Motor neuron (in vitro differentiated cells): ENCODE data around the gene STAMBP. TPM values are rescaled to one million over a fixed set of nuclear protein-coding genes. Genes with fewer than 3 reads are reported as not detected.

Experiments
- ATAC-seq, 8 experiments: fragments of 200-7000 bp; cut with Tn5 transposase; replicated peaks in 6 of 8; 2 replicates each; pipeline ENCODE4 v1.8.0; 2021; ENCODE audit warnings: mild to moderate bottlenecking in 8 of 8, moderate library complexity in 8 of 8
- H3K27ac ChIP-seq, 2 donors: fragments of 250-450 bp; sonication (Bioruptor Pico); 2 replicates each; pipeline ENCODE4 v1.9.0; 2021; ENCODE audit warnings: antibody characterized with exemption in 2 of 2, mild to moderate bottlenecking in 2 of 2, moderate library complexity in 1 of 2
- H3K4me1 ChIP-seq, 2 donors: fragments of 250-450 bp; sonication (Bioruptor Pico); replicated peaks in 1 of 2; 2 replicates each; pipeline ENCODE4 v1.6.1; 2021; ENCODE audit warnings: antibody characterized with exemption in 2 of 2, mild to moderate bottlenecking in 2 of 2, moderate library complexity in 1 of 2
- H3K4me3 ChIP-seq, 5 donors: fragments of 250-450 bp; sonication (Bioruptor Pico); 2 replicates each; pipeline ENCODE4 v1.9.0; 2021; ENCODE audit warnings: antibody characterized with exemption in 5 of 5, mild to moderate bottlenecking in 5 of 5, moderate library complexity in 4 of 5
- WGBS, 10 experiments: fragments of 450-650 bp; shearing (Covaris generic); methylation state at CpG; one replicate each; pipeline ENCODE4 v1.0.0; 2022; 5-methylcytosine and 5-hydroxymethylcytosine counted together
- in situ Hi-C, 9 experiments: fragments of 400-800 bp; cut with MboI; loops; one replicate each; pipeline ENCODE4 v1.15.0; 2021; ENCODE audit warnings: low sequenced_read_pairs in 9 of 9, low pct_unique_long_range_greater_than_20kb in 2 of 9; ENCODE audit not compliant: unreplicated experiment in 9 of 9
- total RNA-seq, 8 experiments: library from RNA; unstranded; fragments of 300-600 nt; gene quantifications; 2 replicates each; pipeline versions ENCODE4 v1.2.3 to v1.2.4, GENCODE V29; 2022

The STAMBP gene
- total RNA-seq, 8 experiments from 2014 or later, result 28.3 to 65.1 (median 37.3) TPM

DNA sequence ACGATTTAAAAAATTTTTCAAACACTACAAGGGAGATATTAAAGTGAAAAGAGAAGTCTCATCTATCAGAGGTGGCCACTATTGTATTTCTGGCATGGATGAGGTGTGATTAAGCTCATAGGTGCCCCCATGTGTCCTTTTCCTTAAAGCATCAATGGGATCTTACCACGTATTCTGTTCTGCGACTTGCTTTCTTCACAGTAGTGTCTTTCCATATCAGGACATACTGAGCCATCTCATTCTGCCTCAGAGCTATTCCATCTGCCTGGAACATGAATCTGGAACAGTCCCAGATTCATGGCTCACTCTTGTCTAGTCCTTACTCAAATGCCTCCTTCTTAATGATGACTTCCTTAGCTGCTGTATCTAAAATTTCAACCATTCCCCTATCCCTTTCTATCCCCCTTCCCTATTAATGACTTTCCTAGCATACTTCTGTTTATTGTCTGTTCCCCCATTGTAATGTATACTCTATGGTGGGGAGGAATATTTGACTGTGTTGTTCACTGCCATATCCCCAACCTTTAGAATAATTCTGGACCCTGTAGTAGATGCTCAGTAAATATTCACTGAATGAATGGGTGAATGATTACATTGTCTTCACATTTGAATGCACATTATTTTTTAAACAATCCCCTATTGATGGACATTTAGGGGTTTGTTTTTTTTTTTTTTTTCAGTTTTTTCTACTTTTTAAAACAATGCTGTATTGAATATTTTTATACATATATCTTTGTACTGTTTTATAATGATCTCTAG, 11.1 kb downstream of the STAMBP start:
- WGBS, 10 experiments, result 33 to 100% (median 83%) methylated on average over 1 to 3 of the region's 3 CpGs; no CpG with 5 or more reads in 1 of the 10 experiments
- no peak overlapping the region for H3K27ac ChIP-seq
- H3K4me3 ChIP-seq, result no peak overlapping the region
- in situ Hi-C loops, result loop anchor here in 6 of 9 experiments (25.0 kb wide), 3 partner anchors 122 to 322 kb away; partner anchors contain the start of gene BOLA3 (in 1 of the 6)
- H3K4me1 ChIP-seq, result no peaks in the 10 kb centered on the region
- ATAC-seq, result no peak

DNA sequence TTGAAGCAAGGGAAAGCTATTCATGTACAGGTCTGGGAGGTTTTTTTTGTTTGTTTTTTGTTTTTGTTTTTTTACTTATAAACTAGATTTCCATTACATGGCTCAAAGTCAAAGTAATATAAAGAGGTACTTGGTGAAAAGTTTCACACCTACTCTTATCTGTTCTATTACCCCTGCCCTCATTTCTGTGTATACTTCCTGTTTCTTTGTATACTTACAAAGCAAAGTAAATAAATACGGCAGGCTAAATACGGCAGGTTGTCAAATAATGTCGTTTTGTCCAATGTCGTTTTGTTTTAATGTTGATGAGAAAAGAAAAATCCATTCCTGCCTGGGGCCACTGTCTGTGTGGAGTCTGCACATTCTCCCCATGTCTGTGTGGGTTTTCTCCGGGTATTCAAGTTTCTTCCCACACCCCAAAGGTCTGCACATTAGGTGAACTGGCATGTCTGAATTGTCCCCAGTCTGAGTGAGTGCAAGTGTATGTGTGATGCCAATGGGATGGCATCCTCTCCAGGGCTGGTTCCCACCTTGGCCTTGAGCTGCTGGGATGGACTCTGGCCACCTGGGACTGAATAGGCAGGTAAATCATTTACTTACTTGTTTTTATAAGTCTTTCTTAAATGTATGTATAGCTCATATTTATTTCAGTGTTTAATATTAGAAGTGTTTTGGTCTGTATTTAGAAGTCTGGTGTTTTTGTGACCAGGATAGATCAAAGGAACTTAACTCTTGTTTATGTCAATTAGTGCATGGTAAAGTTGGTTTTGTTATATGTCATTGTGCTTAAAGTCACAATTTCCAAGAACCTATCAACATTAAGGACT, 13.4 kb downstream of the STAMBP start:
- Histone ChIP-seq H3K4me1 (no peaks in the 10 kb centered on the region), H3K27ac (no peak overlapping the region), H3K4me3 (no peak overlapping the region)
- 80 to 98% (median 91%) methylated on average over 2 to 5 of the region's 5 CpGs for WGBS, 10 experiments
- in situ Hi-C loops, result loop anchor here in 6 of 9 experiments (25.0 kb wide), 3 partner anchors 120 to 320 kb away; partner anchors contain the start of gene BOLA3 (in 1 of the 6)
- peak in 1 of 8 experiments; percentile 14 for ATAC-seq

DNA sequence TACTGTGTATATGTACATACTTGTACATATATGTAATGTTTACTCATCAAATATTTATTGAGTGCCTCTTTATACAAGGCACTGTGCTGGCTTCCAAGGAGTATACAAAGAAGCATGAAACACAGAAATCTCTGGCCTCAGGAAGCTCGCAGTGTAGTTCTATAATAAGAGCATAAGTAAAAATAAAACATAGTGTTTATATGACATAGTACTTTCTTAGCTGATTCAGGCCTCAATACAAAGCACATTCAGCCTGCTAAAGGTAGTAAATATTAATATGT, 13.9 kb downstream of the STAMBP start:
- in situ Hi-C loops, result loop anchor here in 6 of 9 experiments (25.0 kb wide), 3 partner anchors 120 to 320 kb away; partner anchors contain the start of gene BOLA3 (in 1 of the 6)
- ATAC-seq, result peak in 3 of 8 experiments; percentile 30 to 85 (median 59)
- Histone ChIP-seq H3K27ac (no peak overlapping the region), H3K4me3 (no peak overlapping the region), H3K4me1 (no peaks in the 10 kb centered on the region)
- WGBS, 10 experiments, result 83 to 100% (median 100%) methylated on average over 1 of the region's 1 CpG; no CpG with 5 or more reads in 5 of the 10 experiments

DNA sequence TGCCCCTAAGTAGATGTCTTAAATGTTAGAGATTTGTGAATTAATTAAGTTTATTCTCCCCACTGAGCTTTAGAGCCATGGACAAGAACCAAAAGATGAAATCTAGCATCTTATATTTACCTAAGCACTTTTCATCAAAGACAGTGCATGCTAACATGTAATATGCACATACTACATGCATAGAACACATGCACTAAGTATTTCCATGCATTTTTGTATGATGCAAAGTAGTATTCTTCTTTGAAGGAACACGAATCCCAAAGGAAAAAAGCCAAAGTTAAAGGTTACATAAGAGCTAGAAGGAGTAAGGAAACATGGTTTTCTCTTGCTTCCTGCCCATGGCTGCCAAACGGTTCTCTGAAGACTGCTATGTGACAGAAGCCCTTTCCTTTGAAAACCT, 15.3 kb downstream of the STAMBP start:
- WGBS, 10 experiments, result 17 to 100% (median 70%) methylated on average over 1 to 2 of the region's 2 CpGs
- ATAC-seq, result peak in 1 of 8 experiments; percentile 74
- no peaks in the 10 kb centered on the region for H3K4me1 ChIP-seq
- no peak overlapping the region for H3K27ac ChIP-seq
- H3K4me3 ChIP-seq, result no peak overlapping the region
- in situ Hi-C loops, result loop anchor here in 6 of 9 experiments (25.0 kb wide), 3 partner anchors 118 to 318 kb away; partner anchors contain the start of gene BOLA3 (in 1 of the 6)

DNA sequence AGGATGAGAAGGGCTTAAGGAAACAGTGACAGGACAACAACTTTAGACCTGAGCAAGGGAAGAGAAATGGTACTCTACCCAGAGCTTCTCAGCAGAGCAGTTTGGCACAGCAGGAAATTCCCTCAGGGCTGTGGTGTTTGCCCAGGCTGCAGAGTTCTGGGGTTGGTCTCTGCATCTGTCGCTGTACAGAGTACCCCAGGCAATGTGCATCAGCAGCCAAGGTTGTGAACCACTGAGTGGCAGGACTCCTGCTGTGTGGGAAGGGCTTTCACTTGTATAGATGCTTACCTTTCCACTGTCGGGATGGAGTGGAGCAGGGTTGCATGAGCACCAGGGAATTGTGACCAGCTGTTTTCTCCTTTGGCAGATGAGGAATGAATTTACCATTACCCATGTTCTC, 21.2 kb downstream of the STAMBP start:
- no peaks in the 10 kb centered on the region for H3K4me1 ChIP-seq
- ATAC-seq, result no peak
- WGBS, 10 experiments, result 67 to 100% (median 89%) methylated on average over 1 to 2 of the region's 2 CpGs; no CpG with 5 or more reads in 5 of the 10 experiments
- in situ Hi-C loops, result no loop called here
- H3K27ac ChIP-seq, result no peak overlapping the region
- no peak overlapping the region for H3K4me3 ChIP-seq

DNA sequence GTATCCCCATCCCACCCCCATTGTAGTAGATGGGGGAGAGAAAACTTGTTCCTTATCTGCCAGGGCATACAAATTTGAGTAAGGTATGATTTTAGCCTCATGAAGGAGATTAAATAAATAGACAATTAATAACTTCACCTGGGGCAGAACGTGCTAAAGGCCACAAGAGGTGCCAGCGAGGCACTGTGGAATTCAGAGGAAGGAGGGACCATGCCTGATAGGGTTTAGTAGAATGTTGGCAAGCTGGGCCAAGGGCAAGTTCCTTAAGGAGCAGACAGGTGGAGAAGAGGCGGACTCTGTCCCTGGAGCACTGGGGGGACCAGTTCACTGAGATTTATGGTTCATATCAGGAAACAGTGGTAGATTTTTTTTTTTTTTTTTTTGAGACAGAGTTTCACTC, 22.5 kb downstream of the STAMBP start:
- ATAC-seq, result no peak
- in situ Hi-C loops, result no loop called here
- H3K27ac ChIP-seq, result no peak overlapping the region
- WGBS, 10 experiments, result 80 to 100% (median 93%) methylated on average over 1 to 3 of the region's 3 CpGs; no CpG with 5 or more reads in 5 of the 10 experiments
- no peak overlapping the region for H3K4me3 ChIP-seq
- no peaks in the 10 kb centered on the region for H3K4me1 ChIP-seq

DNA sequence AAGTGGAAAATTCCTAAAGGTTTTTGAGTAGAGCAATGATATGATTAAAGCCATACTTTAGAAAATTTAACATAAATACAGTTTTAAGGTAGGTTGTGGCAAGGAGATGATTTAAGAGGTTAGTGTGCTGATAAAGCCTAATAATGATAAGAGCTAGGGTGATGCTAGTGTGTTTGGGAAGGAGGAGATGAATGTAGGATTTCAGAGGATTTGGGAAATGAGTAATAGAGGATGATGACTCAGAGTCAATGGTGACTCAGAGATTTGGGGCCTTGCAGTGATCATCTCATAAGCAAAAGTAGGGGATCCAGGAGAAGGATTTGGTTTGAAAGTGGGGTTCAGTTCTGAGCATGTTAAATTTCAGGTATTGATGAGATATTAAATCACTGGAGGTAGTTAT, 23.3 kb downstream of the STAMBP start:
- peak in 3 of 8 experiments; percentile 34 to 85 (median 67) for ATAC-seq
- no peak overlapping the region for H3K27ac ChIP-seq
- no peak overlapping the region for H3K4me3 ChIP-seq
- H3K4me1 ChIP-seq, result no peaks in the 10 kb centered on the region
- in situ Hi-C loops, result no loop called here

DNA sequence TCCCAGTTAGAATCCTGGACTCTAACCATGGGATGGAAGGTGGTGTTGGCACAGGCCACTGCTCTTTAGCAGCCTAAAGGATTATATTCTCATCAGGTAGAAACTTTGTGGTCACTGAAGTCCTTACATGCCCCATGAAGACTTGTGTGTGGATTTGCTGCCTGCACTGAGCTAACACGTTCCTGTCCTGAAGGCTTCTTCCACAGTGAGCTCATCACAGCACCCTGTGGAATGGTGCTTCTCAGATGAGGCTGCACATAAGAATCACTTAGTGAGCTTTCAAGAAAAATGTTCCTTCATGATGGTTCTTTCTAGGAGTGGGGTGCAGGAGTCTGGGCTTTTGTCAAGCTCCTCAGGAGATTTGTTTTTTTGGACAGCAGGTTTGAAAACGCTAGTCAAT, 26.8 kb downstream of the STAMBP start:
- Histone ChIP-seq H3K27ac (no peak overlapping the region), H3K4me1 (no peaks in the 10 kb centered on the region), H3K4me3 (no peak overlapping the region)
- in situ Hi-C loops, result no loop called here
- WGBS, 10 experiments, result 60 to 100% (median 100%) methylated on average over 1 to 2 of the region's 2 CpGs; no CpG with 5 or more reads in 3 of the 10 experiments
- no peak for ATAC-seq

DNA sequence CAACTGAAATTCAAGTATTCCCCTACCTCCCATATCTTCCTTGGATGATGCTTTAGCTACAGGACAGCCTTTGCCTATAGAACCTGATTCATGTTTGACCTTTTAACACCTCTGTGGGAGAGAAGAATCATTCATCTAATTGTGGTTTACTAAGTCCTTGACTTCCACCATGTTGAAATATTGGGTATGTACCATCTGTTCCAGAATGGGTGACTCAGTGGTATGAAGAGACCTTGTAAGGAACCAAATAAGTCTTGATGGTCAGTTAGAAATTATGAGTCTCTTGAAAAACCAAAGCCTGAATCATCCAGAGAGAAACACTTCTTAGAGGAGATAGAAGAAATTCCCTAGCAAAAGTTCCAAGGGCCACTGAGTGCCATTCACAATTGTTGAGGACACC, 27.5 kb downstream of the STAMBP start:
- H3K27ac ChIP-seq, result no peak overlapping the region
- no peak overlapping the region for H3K4me3 ChIP-seq
- in situ Hi-C loops, result no loop called here
- ATAC-seq, result no peak
- H3K4me1 ChIP-seq, result no peaks in the 10 kb centered on the region

DNA sequence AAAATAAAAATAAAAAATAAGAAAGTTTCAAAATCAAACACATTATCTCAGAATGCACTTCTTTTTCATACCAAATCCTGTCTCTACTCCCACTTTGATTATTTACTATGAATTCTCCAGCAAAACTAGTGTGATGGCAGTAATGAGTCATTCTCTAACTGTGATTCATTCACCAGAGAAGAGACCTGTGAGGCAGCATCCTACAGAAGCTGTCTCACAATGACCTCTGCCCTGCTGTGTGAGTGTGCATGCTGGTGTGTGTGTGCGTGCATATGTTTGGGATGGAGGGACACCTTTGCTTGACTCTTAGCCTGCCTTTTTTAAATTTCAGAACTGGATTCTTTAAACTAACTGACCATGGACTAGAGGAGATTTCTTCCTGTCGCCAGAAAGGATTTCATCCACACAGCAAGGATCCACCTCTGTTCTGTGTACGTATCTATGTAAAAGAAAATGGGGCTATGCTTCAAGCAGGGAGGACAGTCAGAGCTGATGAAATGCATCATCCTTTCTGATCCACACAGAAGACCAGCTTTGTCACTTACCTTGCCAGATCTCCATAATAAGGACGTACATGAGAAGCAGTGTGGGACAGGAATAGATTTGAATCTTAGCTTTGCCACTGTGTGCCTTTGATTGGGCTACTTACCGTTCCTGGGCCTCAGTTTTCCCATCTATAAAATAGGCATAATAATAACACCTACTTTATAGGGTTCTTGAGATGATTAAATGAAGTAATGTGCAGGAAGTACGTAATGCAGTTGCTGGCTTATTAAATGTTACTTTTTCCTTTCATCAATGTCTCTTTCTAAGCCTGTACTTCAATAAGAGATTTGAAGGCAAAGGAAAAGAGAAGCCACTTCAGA, 31.2 kb downstream of the STAMBP start:
- H3K4me3 ChIP-seq, result no peak overlapping the region
- peak in 5 of 8 experiments; percentile 36 to 81 (median 68) for ATAC-seq
- H3K27ac ChIP-seq, result no peak overlapping the region
- H3K4me1 ChIP-seq, result no peaks in the 10 kb centered on the region
- WGBS, 10 experiments, result 64 to 100% (median 92%) methylated on average over 1 to 5 of the region's 6 CpGs; no CpG with 5 or more reads in 2 of the 10 experiments
- in situ Hi-C loops, result no loop called here

DNA sequence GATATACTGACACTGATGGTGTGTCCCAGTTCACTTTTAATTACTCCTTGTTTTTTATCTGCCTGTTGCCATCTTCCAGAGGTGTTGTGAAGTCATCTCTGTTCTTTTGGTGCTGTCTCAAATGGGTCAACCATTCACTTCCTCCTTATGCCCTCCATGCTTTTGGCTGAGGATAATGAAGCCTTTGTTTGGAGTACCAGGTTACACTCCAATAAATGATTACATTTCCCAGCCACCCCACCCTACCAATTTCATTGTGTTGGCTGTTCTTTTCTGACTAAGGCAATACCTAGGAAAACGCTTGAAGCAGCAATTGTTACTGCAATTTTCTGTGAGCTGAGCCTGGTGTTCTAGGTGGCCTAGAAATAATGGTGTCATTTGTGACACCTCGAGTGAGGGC, 34.2 kb downstream of the STAMBP start:
- H3K4me1 ChIP-seq, result no peaks in the 10 kb centered on the region
- no peak overlapping the region for H3K4me3 ChIP-seq
- no peak overlapping the region for H3K27ac ChIP-seq
- 56 to 100% (median 89%) methylated on average over 1 to 2 of the region's 2 CpGs; no CpG with 5 or more reads in 1 of the 10 experiments for WGBS, 10 experiments
- ATAC-seq, result no peak
- in situ Hi-C loops, result no loop called here

DNA sequence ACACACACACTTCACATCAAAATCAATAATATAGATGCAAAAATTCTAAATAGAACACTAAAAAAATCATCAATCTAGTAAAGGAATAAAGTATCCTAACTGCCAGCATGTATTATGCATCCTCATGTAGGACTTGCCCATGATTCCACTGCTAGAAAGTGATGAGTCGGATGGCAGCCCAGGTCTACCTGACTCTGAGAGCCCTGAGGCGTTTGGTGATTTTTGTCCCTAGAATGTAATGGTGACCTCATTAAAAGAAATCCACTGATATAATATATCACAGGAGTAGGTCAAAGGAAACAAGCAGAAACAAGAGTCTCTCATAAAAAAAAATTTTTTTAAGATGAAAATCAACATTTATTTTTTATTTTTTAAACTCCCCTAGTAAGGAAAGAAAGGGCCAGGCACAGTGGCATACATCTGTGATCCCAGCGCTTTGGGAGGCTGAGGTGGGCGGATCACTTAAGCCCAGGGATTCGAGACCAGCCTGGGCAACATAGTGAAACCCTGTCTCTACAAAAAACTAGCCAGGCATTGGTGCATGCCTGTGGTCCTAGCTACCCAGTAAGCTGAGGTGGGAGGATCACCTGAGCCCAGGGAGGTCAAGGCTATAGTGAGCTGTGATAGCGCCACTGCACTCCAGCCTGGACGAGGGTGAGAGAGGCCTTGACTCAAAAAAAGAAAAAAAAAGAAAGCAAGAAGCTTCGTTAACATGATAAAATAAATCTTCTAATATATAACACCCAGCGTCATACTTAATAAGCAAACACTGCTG, 39.6 kb downstream of the STAMBP start:
- WGBS, 10 experiments, result 80 to 100% (median 89%) methylated on average over 2 to 5 of the region's 9 CpGs
- no peak for ATAC-seq
- Histone ChIP-seq H3K4me1 (no peaks in the 10 kb centered on the region), H3K27ac (no peak overlapping the region), H3K4me3 (no peak overlapping the region)
- in situ Hi-C loops, result no loop called here
